Kidney epithelial cell (primary cell): ENCODE results near the gene CCDC47. TPM values are rescaled to one million over a fixed set of nuclear protein-coding genes. Genes with fewer than 3 reads are reported as not detected.
A peak's percentile ranks its signal among the peaks of the same experiment; 100 is the strongest.

Experiments
- DNase-seq: peaks from one replicate; pipeline ENCODE4 v3.0.0-alpha.2; 2010; ENCODE audit warnings: low read depth
- H3K27me3 ChIP-seq: 2 replicates; pipeline ENCODE4 v1.6.0; 2011; ENCODE audit warnings: low read length; ENCODE audit not compliant: control insufficient read depth, insufficient read depth
- H3K36me3 ChIP-seq: 2 replicates; pipeline ENCODE4 v1.5.1; 2011; ENCODE audit warnings: low read length; ENCODE audit not compliant: control insufficient read depth, insufficient read depth
- H3K4me3 ChIP-seq: 2 replicates; pipeline ENCODE4 v1.5.1; 2011; ENCODE audit warnings: low read depth, mild to moderate bottlenecking, control low read depth, low read length
- CTCF ChIP-seq: IDR thresholded peaks from 2 replicates; pipeline ENCODE4 v1.5.1; 2011; ENCODE audit warnings: mild to moderate bottlenecking, moderate library complexity, low read length, control low read depth, inconsistent platforms; ENCODE audit not compliant: insufficient read depth, poor library complexity, severe bottlenecking
- total RNA-seq: library from RNA; depleted of rRNA; stranded (reverse); fragments of >200 nt; gene quantifications from 2 replicates; pipeline ENCODE4 v1.2.3, GENCODE V29; 2015

CCDC47 gene
- total RNA-seq, 1 donor from 2014 or later = 39.3 TPM

- no peak for DNase-seq
- no peaks in the 10 kb centered on the region for H3K27me3 ChIP-seq
- H3K36me3 ChIP-seq = peaks cover 3% of the 10 kb centered on the region
- TF ChIP-seq CTCF = no peak
- no peak overlapping the region for H3K4me3 ChIP-seq
These were observed 19.4 kb downstream of the CCDC47 start for GRCh38 chr17:63754046-63754445.

- no peak for TF ChIP-seq CTCF
- Histone ChIP-seq H3K4me3 (no peak overlapping the region), H3K27me3 (no peaks in the 10 kb centered on the region), H3K36me3 (peaks cover 3% of the 10 kb centered on the region)
- no peak for DNase-seq
These were observed 20.2 kb downstream of the CCDC47 start for GRCh38 chr17:63753215-63753614.

DNA sequence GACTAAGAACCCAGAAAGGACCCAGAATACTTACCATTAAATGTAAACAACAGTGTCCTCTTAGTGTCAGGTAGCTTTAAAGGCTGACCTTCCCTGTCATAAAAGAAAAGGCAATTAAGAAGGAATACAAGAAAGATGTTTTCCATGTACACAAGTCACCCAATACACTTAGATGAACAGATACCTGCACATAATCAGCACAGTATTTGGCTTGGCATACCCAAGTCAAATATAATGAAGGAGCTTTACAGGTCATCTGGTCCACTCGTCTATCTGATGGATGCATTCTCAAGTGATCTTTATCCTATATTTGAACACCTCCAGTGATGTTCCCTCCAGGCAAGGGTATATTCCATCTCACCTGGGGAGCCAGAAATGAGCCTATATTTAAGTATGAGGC is 20.7 kb downstream of the CCDC47 start:
- DNase-seq = no peak
- no peak for TF ChIP-seq CTCF
- H3K4me3 ChIP-seq = no peak overlapping the region
- no peaks in the 10 kb centered on the region for H3K27me3 ChIP-seq
- H3K36me3 ChIP-seq = peaks cover 3% of the 10 kb centered on the region

- DNase-seq = no peak
- Histone ChIP-seq H3K36me3 (peaks cover 3% of the 10 kb centered on the region), H3K4me3 (no peak overlapping the region), H3K27me3 (no peaks in the 10 kb centered on the region)
- TF ChIP-seq CTCF = no peak
These were observed 21.6 kb downstream of the CCDC47 start for GRCh38 chr17:63751806-63752205.

GRCh38 chr17:63741408-63742173 is 31.8 kb downstream of the CCDC47 start, which contains the start of gene STRADA:
Gene STRADA (minus strand): TSS chr17:63741799. CDS start chr17:63728369, 13,430 bp downstream.
- no peak for TF ChIP-seq CTCF
- peak; percentile 94 for DNase-seq
- Histone ChIP-seq H3K36me3 (no peaks in the 10 kb centered on the region), H3K27me3 (no peaks in the 10 kb centered on the region), H3K4me3 (peak within 1 kb of the TSS; percentile 91)

- no peak for TF ChIP-seq CTCF
- Histone ChIP-seq H3K4me3 (peak overlapping the region; percentile 91), H3K36me3 (no peaks in the 10 kb centered on the region), H3K27me3 (no peaks in the 10 kb centered on the region)
- DNase-seq = no peak
These were observed 32.3 kb downstream of the CCDC47 start for GRCh38 chr17:63741143-63741407.
